SKM-1 treated with dmso at 0.1 percent for 144 hours (cell line): ENCODE data around the gene CHKB.

Experiments
- DNase-seq: peaks from one replicate; lab custom pipeline; 2025; ENCODE audit not compliant: unreplicated experiment; lab: John Stamatoyannopoulos, UW

The CHKB gene

GRCh38 chr22:50531962-50532674 lies 50.5 kb downstream of the CHKB start:
- DNase-seq = no peak

- peak; percentile 38 for DNase-seq
Observed at GRCh38 chr22:50531546-50531961, 51.1 kb downstream of the CHKB start.

- DNase-seq = peak; percentile 85
Observed at GRCh38 chr22:50530877-50531545, 51.6 kb downstream of the CHKB start.

GRCh38 chr22:50530580-50530876 lies 52.1 kb downstream of the CHKB start:
- no peak for DNase-seq

GRCh38 chr22:50529897-50530579 lies 52.6 kb downstream of the CHKB start, which contains the start of gene TYMP:
Gene TYMP (minus strand): TSS chr22:50530012. CDS start chr22:50529709, 303 bp downstream.
- DNase-seq = peak; percentile 70

- DNase-seq = no peak
Observed at GRCh38 chr22:50529416-50529896, 53.2 kb downstream of the CHKB start.
